Endothelial cell of umbilical vein (primary cell): Measurements from ENCODE around the gene CCND2. TPM values are rescaled to one million over a fixed set of nuclear protein-coding genes. Genes with fewer than 3 reads are reported as not detected.

Source experiments
- BruUV-seq: library from RNA; stranded (reverse); fragments of 400-500 nt; replicated peaks from 2 replicates; lab custom pipeline; 2021; lab: Mats Ljungman, UMichigan
- CTCF ChIA-PET: fragments of 300-600, 350-600 bp; sonication (Branson Sonifier 250); formaldehyde crosslinking; loops from one replicate; lab custom pipeline; 2021; ENCODE audit warnings: antibody characterized with exemption, inconsistent platforms; lab: Charles Lee
- POLR2A ChIA-PET: fragments of 300-600, 350-600 bp; sonication (Branson Sonifier 250); formaldehyde crosslinking; loops from one replicate; lab custom pipeline; 2021; ENCODE audit warnings: antibody characterized with exemption, inconsistent platforms; lab: Charles Lee
- DNase-seq: peaks from one replicate; pipeline ENCODE4 v3.0.0-alpha.2; 2011; ENCODE audit warnings: low read depth, low spot score
- FAIRE-seq: peaks from 2 replicates; lab custom pipeline; 2011; peaks lifted over from hg19 to GRCh38; lab: Jason Lieb, UNC
- H2AFZ ChIP-seq: 2 replicates; pipeline ENCODE4 v1.6.0; 2012; ENCODE audit warnings: low read depth, low read length, control low read depth, inconsistent platforms
- H3K27ac ChIP-seq: 2 replicates; pipeline ENCODE4 v1.5.1; 2011; ENCODE audit warnings: low read depth, mild to moderate bottlenecking, control low read depth, low read length, moderate library complexity; ENCODE audit not compliant: insufficient read depth
- H3K27me3 ChIP-seq, 2 experiments: 2 replicates each; pipeline versions ENCODE4 v1.6.0 to v1.6.1; 2011; ENCODE audit warnings: low read length in 2 of 2, mixed read lengths in 1 of 2; ENCODE audit not compliant: control insufficient read depth in 2 of 2, insufficient read depth in 2 of 2
- H3K36me3 ChIP-seq, 2 experiments: 2 replicates in 1 of 2; 3 replicates in 1 of 2; pipeline ENCODE4 v1.5.1; 2011; ENCODE audit warnings: low read length in 2 of 2, mild to moderate bottlenecking in 1 of 2, moderate library complexity in 1 of 2; ENCODE audit not compliant: control insufficient read depth in 2 of 2, insufficient read depth in 2 of 2; ENCODE audit errors: extremely low read depth in 1 of 2
- H3K4me1 ChIP-seq: 3 replicates; pipeline ENCODE4 v1.5.1; 2011; ENCODE audit warnings: mild to moderate bottlenecking, low read length; ENCODE audit not compliant: control insufficient read depth, insufficient read depth; ENCODE audit errors: extremely low read depth
- H3K4me2 ChIP-seq: 2 replicates; pipeline ENCODE4 v1.6.1; 2011; ENCODE audit warnings: low read length, control low read depth, mixed read lengths; ENCODE audit not compliant: insufficient read depth
- H3K4me3 ChIP-seq, 3 experiments: fragments of 200-600 bp in 1 of 3; sonication (generic), shearing (Covaris generic) in 1 of 3; replicated peaks in 1 of 3; 2 replicates each; pipeline ENCODE4 v1.5.1; 2011 to 2016; ENCODE audit warnings: control low read depth in 3 of 3, low read length in 3 of 3, mild to moderate bottlenecking in 2 of 3, inconsistent platforms in 1 of 3, low read depth in 1 of 3, moderate library complexity in 1 of 3; ENCODE audit not compliant: insufficient read depth in 1 of 3
- H3K79me2 ChIP-seq: 2 replicates; pipeline ENCODE4 v1.6.0; 2012; ENCODE audit warnings: low read length, inconsistent platforms; ENCODE audit not compliant: control insufficient read depth, insufficient read depth
- H3K9ac ChIP-seq: replicated peaks from 2 replicates; pipeline ENCODE3; 2011; ENCODE audit warnings: low read length, control low read depth; ENCODE audit not compliant: insufficient read depth; ENCODE audit errors: extremely low read depth
- H3K9me1 ChIP-seq: replicated peaks from 3 replicates; pipeline ENCODE4 v1.6.0; 2011; ENCODE audit warnings: mild to moderate bottlenecking, low read length; ENCODE audit not compliant: control insufficient read depth, insufficient read depth; ENCODE audit errors: extremely low read depth
- H3K9me3 ChIP-seq: replicated peaks from 2 replicates; pipeline ENCODE4 v1.5.1; 2012; ENCODE audit warnings: low read length, inconsistent platforms; ENCODE audit not compliant: control insufficient read depth, insufficient read depth
- H4K20me1 ChIP-seq: replicated peaks from 2 replicates; pipeline ENCODE3; 2011; ENCODE audit warnings: mild to moderate bottlenecking, low read length; ENCODE audit not compliant: control insufficient read depth, insufficient read depth; ENCODE audit errors: extremely low read depth
- CTCF ChIP-seq, 2 donors: IDR thresholded peaks; 1 replicate in 1 of 2; 2 replicates in 1 of 2; pipeline ENCODE4 v1.5.1; 2011; ENCODE audit warnings: low read length in 2 of 2, mild to moderate bottlenecking in 2 of 2, moderate library complexity in 2 of 2, control low read depth in 1 of 2, inconsistent platforms in 1 of 2, low read depth in 1 of 2; ENCODE audit not compliant: insufficient read depth in 1 of 2; ENCODE audit errors: extremely low read depth in 1 of 2
- EZH2 ChIP-seq: IDR thresholded peaks from 2 replicates; pipeline ENCODE4 v1.6.1; 2012; ENCODE audit warnings: borderline replicate concordance, low read depth, mild to moderate bottlenecking, moderate library complexity, low read length, inconsistent platforms; ENCODE audit not compliant: severe bottlenecking
- FOS ChIP-seq: IDR thresholded peaks from 2 replicates; pipeline ENCODE4 v1.6.1; 2011; ENCODE audit warnings: mild to moderate bottlenecking, low read length, moderate library complexity, borderline replicate concordance; ENCODE audit not compliant: insufficient read depth
- GATA2 ChIP-seq: IDR thresholded peaks from 2 replicates; pipeline ENCODE4 v1.7.0; 2011; ENCODE audit warnings: low read depth, mild to moderate bottlenecking, moderate library complexity, mixed read lengths, low read length; ENCODE audit not compliant: insufficient read length, insufficient read depth
- JUN ChIP-seq: IDR thresholded peaks from 2 replicates; pipeline ENCODE4 v1.6.1; 2011; ENCODE audit warnings: borderline replicate concordance, low read depth; ENCODE audit not compliant: insufficient read length, insufficient read depth
- MYC ChIP-seq: IDR thresholded peaks from one replicate; pipeline ENCODE4 v1.6.1; 2011; ENCODE audit warnings: mild to moderate bottlenecking, low read depth, low read length
- POLR2A ChIP-seq: IDR thresholded peaks from 2 replicates; pipeline ENCODE4 v1.6.1; 2012; ENCODE audit warnings: low read depth, mild to moderate bottlenecking, control low read depth, low read length
- POLR2AphosphoS5 ChIP-seq: IDR thresholded peaks from 2 replicates; pipeline ENCODE4 v1.6.1; 2012; ENCODE audit warnings: low read depth, mild to moderate bottlenecking, control low read depth, low read length, moderate library complexity; ENCODE audit not compliant: insufficient read depth
- dilution Hi-C: fragments of 300-500 bp; cut with MboI; formaldehyde crosslinking; loops from one replicate; pipeline ENCODE4 v1.15.0; 2019; ENCODE audit warnings: low sequenced_read_pairs; ENCODE audit not compliant: extremely low pct_ligation_motif_present
- intact Hi-C: fragments of 100-400 bp; cut with micrococcal nuclease; formaldehyde crosslinking; loops from one replicate; pipeline ENCODE4 v1.10.0; 2022
- polyA plus RNA-seq, 4 experiments: library from polyadenylated mRNA; depleted of rRNA in 3 of 4; stranded (reverse) in 3 of 4; unstranded in 1 of 4; fragments of >200 nt; gene quantifications; 2 replicates each; pipeline versions ENCODE4 v1.2.1 to v1.2.3, GENCODE V29; 2011 to 2012; ENCODE audit warnings: missing spikeins in 1 of 4
- total RNA-seq: library from RNA; stranded (reverse); gene quantifications from 2 replicates; pipeline ENCODE4 v1.2.3, GENCODE V29; 2021
- TF ChIP-seq, protein P1 (sequence below): IDR thresholded peaks from 2 replicates; pipeline ENCODE4 v1.6.1; 2011; ENCODE audit not compliant: insufficient read depth, insufficient read length

CCND2 gene
- total and polyA plus RNA-seq, 2 donors (not counting 3 experiments of a cell fraction or from before 2014, with no cell fraction given): 0.68 to 3.4 TPM

GRCh38 chr12:4245446-4245845, 28.1 kb upstream of the CCND2 start:
- Histone ChIP-seq H3K27me3 (no peaks in the 10 kb centered on the region), H3K4me3 (no peak overlapping the region), H3K79me2 (no peaks in the 10 kb centered on the region), H3K4me2 (no peak overlapping the region), H3K9ac (no peak overlapping the region), H2AFZ (no peak overlapping the region), H3K9me3 (no peaks in the 10 kb centered on the region), H3K4me1 (no peaks in the 10 kb centered on the region), H3K9me1 (no peaks in the 10 kb centered on the region), H3K27ac (no peak overlapping the region), H4K20me1 (no peaks in the 10 kb centered on the region), H3K36me3 (no peaks in the 10 kb centered on the region)
- CTCF ChIA-PET: no interaction called here
- POLR2A ChIA-PET: no interaction called here
- TF ChIP-seq JUN: no peak
- no peak for TF ChIP-seq POLR2A
- no peak for TF ChIP-seq GATA2
- TF ChIP-seq EZH2: no peak
- TF ChIP-seq, protein P1, sequence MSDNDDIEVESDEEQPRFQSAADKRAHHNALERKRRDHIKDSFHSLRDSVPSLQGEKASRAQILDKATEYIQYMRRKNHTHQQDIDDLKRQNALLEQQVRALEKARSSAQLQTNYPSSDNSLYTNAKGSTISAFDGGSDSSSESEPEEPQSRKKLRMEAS: no peak
- no peak for TF ChIP-seq MYC
- no peak for TF ChIP-seq POLR2AphosphoS5
- TF ChIP-seq CTCF (IDR thresholded peaks at IDR 0.05; ENCODE audit: extremely low read depth in 1 of 2, insufficient read depth in 1 of 2, low read depth in 1 of 2, low read length in 2 of 2): no peak
- no peak for TF ChIP-seq FOS
- no TSS peak for BruUV-seq
- intact Hi-C loops (no loop called here), dilution Hi-C loops (no loop called here)
- FAIRE-seq (no peak), DNase-seq (no peak)
